GM19043 (cell line): ENCODE measurements around the gene NT5C.
"Not testable (repeated sequence)": the region's sequence is repeated elsewhere in the genome, so short reads cannot be mapped to it uniquely, and the experiment has no call there.

Experiments used
- ATAC-seq: cut with Tn5 transposase; IDR thresholded peaks from one replicate; pipeline ENCODE4 v1.9.1; 2021; ENCODE audit warnings: low read depth; ENCODE audit not compliant: unreplicated experiment

NT5C gene

GRCh38 chr17:75146592-75146991 is 15.1 kb upstream of the NT5C start:
- no peak for ATAC-seq

GRCh38 chr17:75144816-75145512 is 13.4 kb upstream of the NT5C start:
- ATAC-seq, result no peak

GRCh38 chr17:75142236-75142971 is 10.9 kb upstream of the NT5C start:
- ATAC-seq, result no peak

- ATAC-seq, result no peak
Observed at GRCh38 chr17:75138519-75138918, 7.0 kb upstream of the NT5C start.

GRCh38 chr17:75137762-75138161 is 6.2 kb upstream of the NT5C start:
- ATAC-seq, result not testable (repeated sequence)

- ATAC-seq, result no peak
Observed at GRCh38 chr17:75135946-75136345, 4.4 kb upstream of the NT5C start.

- no peak for ATAC-seq
Observed at GRCh38 chr17:75135452-75135851, 3.9 kb upstream of the NT5C start.

GRCh38 chr17:75133607-75134347 is 2.2 kb upstream of the NT5C start:
- ATAC-seq, result not testable (repeated sequence)

- no peak for ATAC-seq
Observed at GRCh38 chr17:75133001-75133400, 1.5 kb upstream of the NT5C start.

GRCh38 chr17:75132018-75133000 is 767 bp upstream of the NT5C start:
- ATAC-seq, result not testable (repeated sequence)

- no peak for ATAC-seq
Observed at GRCh38 chr17:75130632-75131277, 787 bp downstream of the NT5C start.

GRCh38 chr17:75130059-75130631 is 1.4 kb downstream of the NT5C start:
- no peak for ATAC-seq

GRCh38 chr17:75129576-75129975 is 2.0 kb downstream of the NT5C start:
- no peak for ATAC-seq

- no peak for ATAC-seq
Observed at GRCh38 chr17:75128694-75129505, 2.6 kb downstream of the NT5C start.

- ATAC-seq, result not testable (repeated sequence)
Observed at GRCh38 chr17:75127936-75128335, 3.6 kb downstream of the NT5C start.

GRCh38 chr17:75126954-75127353 is 4.6 kb downstream of the NT5C start:
- ATAC-seq, result no peak

- ATAC-seq, result no peak
Observed at GRCh38 chr17:75125984-75126383, 5.6 kb downstream of the NT5C start.

- no peak for ATAC-seq
Observed at GRCh38 chr17:75124819-75125162, 6.8 kb downstream of the NT5C start.
